NOMO-1 (cell line): Measurements from ENCODE around the gene TEAD2.
"Not testable (repeated sequence)": the region's sequence is repeated elsewhere in the genome, so short reads cannot be mapped to it uniquely, and the experiment has no call there.

Experiments
- DNase-seq, 2 experiments: peaks; one replicate each; lab custom pipeline; 2025; ENCODE audit not compliant: unreplicated experiment in 2 of 2; lab: John Stamatoyannopoulos, UW

TEAD2 gene

GRCh38 chr19:49333811-49334288 is 28.4 kb downstream of the TEAD2 start:
- peak; percentile 62 to 90 for DNase-seq

GRCh38 chr19:49333418-49333805 is 28.8 kb downstream of the TEAD2 start:
- DNase-seq = peak; percentile 56 to 62

- DNase-seq = not testable (repeated sequence)
Measured at GRCh38 chr19:49332691-49333417, 29.4 kb downstream of the TEAD2 start.

- DNase-seq = peak; percentile 71 to 81
Measured at GRCh38 chr19:49331616-49332055, 30.6 kb downstream of the TEAD2 start.

GRCh38 chr19:49331187-49331586 is 31.0 kb downstream of the TEAD2 start:
- not testable (repeated sequence) for DNase-seq

- no peak for DNase-seq
Measured at GRCh38 chr19:49328741-49329140, 33.5 kb downstream of the TEAD2 start.

- peak in 1 of 2 experiments; percentile 28 for DNase-seq
Measured at GRCh38 chr19:49327878-49328544, 34.2 kb downstream of the TEAD2 start.

- peak in 1 of 2 experiments; percentile 73 for DNase-seq
Measured at GRCh38 chr19:49326165-49326704, 36.0 kb downstream of the TEAD2 start.

GRCh38 chr19:49325756-49326155 is 36.5 kb downstream of the TEAD2 start:
- DNase-seq = not testable (repeated sequence)

- no peak for DNase-seq
Measured at GRCh38 chr19:49324801-49325576, 37.2 kb downstream of the TEAD2 start, which contains the start of gene SLC6A16. SLC6A16 (minus strand) TSS chr19:49325191; CDS start chr19:49311347, 13,844 bp downstream.

- no peak for DNase-seq
Measured at GRCh38 chr19:49318296-49318695, 43.9 kb downstream of the TEAD2 start.

GRCh38 chr19:49316284-49316683 is 45.9 kb downstream of the TEAD2 start:
- no peak for DNase-seq

GRCh38 chr19:49315111-49315510 is 47.1 kb downstream of the TEAD2 start:
- DNase-seq = no peak

- DNase-seq = no peak
Measured at GRCh38 chr19:49309087-49309486, 53.1 kb downstream of the TEAD2 start.

- DNase-seq = not testable (repeated sequence)
Measured at GRCh38 chr19:49306734-49307133, 55.5 kb downstream of the TEAD2 start.

- no peak for DNase-seq
Measured at GRCh38 chr19:49301866-49302252, 60.4 kb downstream of the TEAD2 start.

GRCh38 chr19:49301165-49301865 is 60.9 kb downstream of the TEAD2 start:
- peak; percentile 51 to 75 for DNase-seq

- DNase-seq = not testable (repeated sequence)
Measured at GRCh38 chr19:49298653-49299052, 63.6 kb downstream of the TEAD2 start.

- DNase-seq = no peak
Measured at GRCh38 chr19:49297403-49297802, 64.8 kb downstream of the TEAD2 start.

GRCh38 chr19:49295208-49295880 is 66.9 kb downstream of the TEAD2 start:
- no peak for DNase-seq
